HG02678 (cell line): ENCODE results near the gene VPS50.

Source experiments
- ATAC-seq: cut with Tn5 transposase; IDR thresholded peaks from one replicate; pipeline ENCODE4 v1.9.1; 2021; ENCODE audit warnings: mild to moderate bottlenecking, moderate library complexity; ENCODE audit not compliant: unreplicated experiment

The VPS50 gene

DNA sequence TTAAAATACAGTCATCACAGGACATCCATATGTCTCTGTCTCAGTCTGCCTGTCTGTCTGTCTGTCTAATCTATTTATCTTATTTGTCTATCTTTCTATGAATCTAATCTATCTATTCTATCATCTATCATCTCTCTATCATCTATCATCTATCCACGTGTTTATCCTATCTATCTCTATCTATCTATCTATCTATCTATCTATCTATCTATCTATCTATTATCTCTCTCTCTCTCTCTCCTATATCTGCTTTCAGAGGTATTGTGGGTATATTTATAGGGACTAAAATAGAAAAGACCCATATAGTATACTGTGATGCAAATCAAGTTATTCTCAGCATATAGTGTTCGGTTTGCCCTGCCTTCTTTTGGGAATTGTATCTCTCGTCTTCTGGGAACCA is 167.5 kb downstream of the VPS50 start:
- no peak for ATAC-seq

GRCh38 chr7:93402944-93403343 is 170.8 kb downstream of the VPS50 start:
- ATAC-seq = no peak

DNA sequence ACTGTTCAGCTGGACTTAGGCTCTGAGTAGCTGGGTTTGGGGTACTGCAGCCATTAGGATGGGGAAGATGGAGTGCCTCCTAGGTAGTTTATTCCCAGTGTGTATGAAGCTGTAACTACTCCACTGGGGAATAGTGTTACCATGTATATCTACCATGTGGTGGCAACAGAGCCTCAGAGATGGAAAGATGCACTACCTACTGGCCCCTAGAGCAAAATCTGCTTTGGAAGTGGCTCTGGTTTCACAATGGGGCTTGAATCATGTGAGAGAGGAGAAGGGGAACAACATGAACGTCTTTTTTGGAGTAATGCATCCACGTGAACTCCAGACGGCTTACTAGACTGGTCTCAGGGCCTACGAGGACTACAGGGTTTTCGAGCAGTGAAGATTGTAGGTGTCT is 175.1 kb downstream of the VPS50 start:
- no peak for ATAC-seq

GRCh38 chr7:93409324-93409723 is 177.2 kb downstream of the VPS50 start:
- ATAC-seq = no peak
